Neuronal stem cell (in vitro differentiated cells): ENCODE measurements around the gene LARP1B.
"Not testable (repeated sequence)": the region's sequence is repeated elsewhere in the genome, so short reads cannot be mapped to it uniquely, and the experiment has no call there.

Experiments used
- DNase-seq: peaks from one replicate; pipeline ENCODE4 v3.0.0-alpha.2; 2013; ENCODE audit warnings: low spot score
- H2AFZ ChIP-seq: one replicate; pipeline ENCODE4 v1.6.1; 2013; ENCODE audit warnings: mild to moderate bottlenecking, low read length, inconsistent platforms
- H2AK5ac ChIP-seq: 2 replicates; pipeline ENCODE4 v1.6.1; 2013; ENCODE audit warnings: low read depth, mild to moderate bottlenecking, inconsistent platforms, low read length, moderate library complexity, mixed read lengths
- H2BK120ac ChIP-seq: 2 replicates; pipeline ENCODE4 v1.6.1; 2013; ENCODE audit warnings: low read depth, mild to moderate bottlenecking, inconsistent platforms, low read length, moderate library complexity, mixed read lengths
- H2BK12ac ChIP-seq: one replicate; pipeline ENCODE4 v1.6.1; 2013; ENCODE audit warnings: low read length, inconsistent platforms
- H2BK15ac ChIP-seq: 2 replicates; pipeline ENCODE4 v1.6.1; 2013; ENCODE audit warnings: mild to moderate bottlenecking, low read length, inconsistent platforms, mixed read lengths
- H2BK5ac ChIP-seq: one replicate; pipeline ENCODE4 v1.6.1; 2013; ENCODE audit warnings: inconsistent platforms, mild to moderate bottlenecking, low read length, moderate library complexity
- H3K14ac ChIP-seq: one replicate; pipeline ENCODE4 v1.6.1; 2013; ENCODE audit warnings: low read length, inconsistent platforms
- H3K18ac ChIP-seq: 2 replicates; pipeline ENCODE4 v1.6.1; 2013; ENCODE audit warnings: low read length, inconsistent platforms
- H3K23ac ChIP-seq: 2 replicates; pipeline ENCODE4 v1.6.1; 2013; ENCODE audit warnings: low read depth, mild to moderate bottlenecking, mixed read lengths, low read length, inconsistent platforms; ENCODE audit not compliant: poor library complexity
- H3K27ac ChIP-seq: replicated peaks from 3 replicates; pipeline ENCODE4 v1.5.1; 2013; ENCODE audit warnings: low read length, inconsistent platforms
- H3K27me3 ChIP-seq, 3 experiments: 2 replicates each; pipeline ENCODE4 v1.6.1; 2013; ENCODE audit warnings: low read length in 3 of 3, mild to moderate bottlenecking in 2 of 3, inconsistent platforms in 1 of 3, low read depth in 1 of 3, mixed read lengths in 1 of 3, moderate library complexity in 1 of 3; ENCODE audit not compliant: control insufficient read depth in 3 of 3, insufficient read depth in 3 of 3
- H3K36me3 ChIP-seq, 2 donors: replicated peaks in 1 of 2; 2 replicates each; pipeline ENCODE4 v1.6.1; 2013; ENCODE audit warnings: low read length in 2 of 2; ENCODE audit not compliant: control insufficient read depth in 2 of 2, insufficient read depth in 2 of 2
- H3K4ac ChIP-seq: 2 replicates; pipeline ENCODE4 v1.6.1; 2013; ENCODE audit warnings: inconsistent platforms, mild to moderate bottlenecking, low read length, moderate library complexity
- H3K4me1 ChIP-seq, 2 donors: 1 replicate in 1 of 2; 2 replicates in 1 of 2; pipeline ENCODE4 v1.6.1; 2013; ENCODE audit warnings: low read length in 2 of 2, low read depth in 1 of 2; ENCODE audit not compliant: control insufficient read depth in 2 of 2, insufficient read depth in 1 of 2
- H3K4me2 ChIP-seq: one replicate; pipeline ENCODE4 v1.6.1; 2013; ENCODE audit warnings: mild to moderate bottlenecking, low read length, inconsistent platforms; ENCODE audit not compliant: insufficient read depth, poor library complexity, severe bottlenecking
- H3K4me3 ChIP-seq, 2 donors: 2 replicates each; pipeline ENCODE4 v1.5.1; 2013; ENCODE audit warnings: low read length in 2 of 2, mild to moderate bottlenecking in 2 of 2, inconsistent platforms in 1 of 2, moderate library complexity in 1 of 2
- H3K79me1 ChIP-seq: one replicate; pipeline ENCODE4 v1.6.1; 2013; ENCODE audit warnings: low read depth, mild to moderate bottlenecking, inconsistent platforms, low read length, moderate library complexity
- H3K9ac ChIP-seq: one replicate; pipeline ENCODE4 v1.6.1; 2013; ENCODE audit warnings: mild to moderate bottlenecking, low read depth, low read length, inconsistent platforms; ENCODE audit not compliant: poor library complexity
- H3K9me3 ChIP-seq, 2 donors: replicated peaks in 1 of 2; 2 replicates each; pipeline versions ENCODE3 to v1.6.1; 2013; ENCODE audit warnings: low read length in 2 of 2, mild to moderate bottlenecking in 2 of 2, inconsistent platforms in 1 of 2, low read depth in 1 of 2, mixed read lengths in 1 of 2, moderate library complexity in 1 of 2; ENCODE audit not compliant: control insufficient read depth in 2 of 2, insufficient read depth in 1 of 2
- H4K8ac ChIP-seq: one replicate; pipeline ENCODE4 v1.6.1; 2013; ENCODE audit warnings: low read depth, mild to moderate bottlenecking, inconsistent platforms, low read length, moderate library complexity
- H4K91ac ChIP-seq: one replicate; pipeline ENCODE4 v1.6.1; 2013; ENCODE audit warnings: low read length, low read depth, mild to moderate bottlenecking, inconsistent platforms; ENCODE audit not compliant: poor library complexity
- WGBS, 2 donors: extraction: QIAGEN DNeasy Blood & Tissue Kit; methylation state at CpG; one replicate each; pipeline ENCODE4 v1.1.7; 2013; ENCODE audit warnings: missing lambda C conversion rate in 2 of 2, mixed read lengths in 1 of 2; ENCODE audit not compliant: insufficient read length in 2 of 2, insufficient replicate concordance in 1 of 2; ENCODE audit errors: extremely low coverage in 2 of 2; 5-methylcytosine and 5-hydroxymethylcytosine counted together

The LARP1B gene

DNA sequence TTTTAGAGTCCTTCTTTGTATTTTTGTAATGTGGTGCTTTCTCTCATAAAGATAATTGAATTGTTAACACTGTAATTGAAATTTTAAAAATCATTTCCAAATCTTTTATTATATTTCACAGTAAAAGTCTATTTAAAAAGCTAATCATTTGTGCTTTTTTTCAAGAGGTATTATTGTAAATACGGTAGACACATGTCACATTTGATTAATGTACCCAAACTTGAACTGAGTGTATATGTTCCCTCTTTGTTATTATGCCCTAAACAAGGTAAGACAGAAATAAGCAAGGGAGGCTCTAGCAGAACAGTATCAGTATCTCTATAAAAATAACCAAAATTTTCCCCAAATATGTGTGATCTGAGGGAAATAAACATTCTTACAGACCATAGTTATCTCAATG, 21.5 kb upstream of the LARP1B start:
- no peak for DNase-seq
- Histone ChIP-seq H3K79me1 (no peaks in the 10 kb centered on the region), H2BK15ac (no peak overlapping the region), H3K4me1 (no peaks in the 10 kb centered on the region), H2BK12ac (no peak overlapping the region), H2AK5ac (no peak overlapping the region), H3K4me2 (no peak overlapping the region), H2BK5ac (no peak overlapping the region), H3K23ac (no peak overlapping the region), H4K8ac (no peak overlapping the region), H3K27me3 (no peaks in the 10 kb centered on the region), H3K9ac (no peak overlapping the region), H3K9me3 (no peaks in the 10 kb centered on the region), H3K27ac (no peak overlapping the region), H2AFZ (no peak overlapping the region), H3K36me3 (no peaks in the 10 kb centered on the region), H3K4me3 (no peak overlapping the region), H3K18ac (no peak overlapping the region), H3K14ac (no peak overlapping the region), H3K4ac (no peak overlapping the region), H4K91ac (no peak overlapping the region), H2BK120ac (no peak overlapping the region)
- no CpG with 5 or more reads among the region's 1 CpG for WGBS, 2 donors

DNA sequence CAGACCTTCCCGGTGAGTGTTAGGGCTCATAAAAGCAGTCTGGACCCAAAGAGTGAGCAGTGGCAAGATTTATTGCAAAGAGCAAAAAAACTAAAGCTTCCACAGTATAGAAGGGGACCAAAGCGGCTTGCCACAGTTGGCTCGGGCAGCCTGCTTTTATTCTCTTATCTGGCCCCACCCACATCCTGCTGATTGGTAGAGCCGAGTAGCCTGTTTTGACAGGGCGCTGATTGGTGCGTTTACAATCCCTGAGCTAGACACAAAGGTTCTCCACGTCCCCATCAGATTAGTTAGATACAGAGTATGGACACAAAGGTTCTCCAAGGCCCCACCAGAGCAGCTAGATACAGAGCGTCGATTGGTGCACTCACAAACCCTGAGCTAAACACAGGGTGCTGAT, 14.1 kb upstream of the LARP1B start:
- no CpG with 5 or more reads among the region's 9 CpGs for WGBS, 2 donors

DNA sequence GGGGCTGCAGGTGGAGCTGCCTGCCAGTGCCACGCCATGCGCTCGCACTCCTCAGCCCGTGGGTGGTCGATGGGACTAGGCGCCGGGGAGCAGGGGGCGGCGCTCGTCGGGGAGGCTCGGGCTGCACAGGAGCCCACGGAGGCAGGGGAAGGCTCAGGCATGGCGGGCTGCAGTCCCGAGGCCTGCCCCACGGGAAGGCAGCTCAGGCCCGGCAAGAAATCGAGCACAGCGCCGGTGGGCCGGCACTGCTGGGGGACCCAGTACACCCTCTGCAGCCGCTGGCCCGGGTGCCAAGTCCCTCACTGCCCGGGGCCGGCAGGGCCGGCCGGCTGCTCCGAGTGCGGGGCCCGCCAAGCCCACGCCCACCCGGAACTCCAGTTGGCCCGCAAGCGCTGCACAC, 13.6 kb upstream of the LARP1B start:
- H4K91ac ChIP-seq, H2BK5ac ChIP-seq, DNase-seq, H2BK15ac ChIP-seq, H3K14ac ChIP-seq, H3K4me1 ChIP-seq, H3K23ac ChIP-seq, H2BK12ac ChIP-seq, H3K9ac ChIP-seq, H3K4me3 ChIP-seq, H3K79me1 ChIP-seq, H3K36me3 ChIP-seq, H3K27ac ChIP-seq, H3K4ac ChIP-seq, H2AFZ ChIP-seq, H3K27me3 ChIP-seq, H3K18ac ChIP-seq, H2BK120ac ChIP-seq, H4K8ac ChIP-seq, H2AK5ac ChIP-seq, H3K9me3 ChIP-seq, H3K4me2 ChIP-seq: not testable (repeated sequence)
- no CpG with 5 or more reads among the region's 34 CpGs for WGBS, 2 donors

More for the DNA sequence above, 14.1 kb upstream of the LARP1B start:
- not testable (repeated sequence) for H3K36me3 ChIP-seq, H3K4ac ChIP-seq, H3K18ac ChIP-seq, H4K91ac ChIP-seq, H2BK120ac ChIP-seq, H2BK5ac ChIP-seq, H3K4me1 ChIP-seq, H2AK5ac ChIP-seq, H2AFZ ChIP-seq, H3K4me2 ChIP-seq, H3K27me3 ChIP-seq, H2BK12ac ChIP-seq, DNase-seq, H4K8ac ChIP-seq, H3K14ac ChIP-seq, H3K9ac ChIP-seq, H3K79me1 ChIP-seq, H3K4me3 ChIP-seq, H3K27ac ChIP-seq, H3K23ac ChIP-seq, H3K9me3 ChIP-seq, H2BK15ac ChIP-seq

DNA sequence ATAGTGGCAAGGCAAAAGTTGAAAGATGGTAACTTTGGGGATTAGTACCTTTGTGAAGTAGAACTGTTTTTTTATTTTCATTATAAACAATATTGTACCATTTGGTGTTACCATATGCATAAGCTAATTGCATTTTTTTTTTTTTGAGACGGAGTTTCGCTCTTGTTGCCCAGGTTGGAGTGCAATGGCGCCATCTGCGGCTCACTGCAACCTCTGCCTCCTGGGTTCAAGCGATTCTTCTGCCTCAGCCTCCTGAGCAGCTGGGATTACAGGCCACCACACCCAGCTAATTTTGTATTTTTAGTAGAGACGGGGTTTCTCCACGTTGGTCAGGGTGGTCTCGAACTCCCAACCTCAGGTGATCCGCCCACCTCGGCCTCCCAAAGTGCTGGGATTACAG, 9.9 kb upstream of the LARP1B start:
- not testable (repeated sequence) for H4K8ac ChIP-seq, H3K9me3 ChIP-seq, DNase-seq, H3K79me1 ChIP-seq, H2BK15ac ChIP-seq, H3K9ac ChIP-seq, H2AK5ac ChIP-seq, H3K4me3 ChIP-seq, H4K91ac ChIP-seq, H3K27ac ChIP-seq, H2BK5ac ChIP-seq, H2BK12ac ChIP-seq, H3K36me3 ChIP-seq, H3K27me3 ChIP-seq, H2AFZ ChIP-seq, H3K23ac ChIP-seq, H3K4me2 ChIP-seq, H3K14ac ChIP-seq, H2BK120ac ChIP-seq, H3K4ac ChIP-seq, H3K18ac ChIP-seq, H3K4me1 ChIP-seq
- WGBS, 2 donors: no CpG with 5 or more reads among the region's 10 CpGs
